HepG2 (cell line): ENCODE results near the gene CAPRIN2. TPM values are rescaled to one million over a fixed set of nuclear protein-coding genes. Genes with fewer than 3 reads are reported as not detected.

Experiments
- AKAP8 ChIP-seq: sonication (generic); formaldehyde crosslinking; IDR thresholded peaks from 2 replicates; pipeline ENCODE4 v1.5.1; 2020; ENCODE audit warnings: mild to moderate bottlenecking, missing genetic modification reagents
- ATRX ChIP-seq: sonication (generic); formaldehyde crosslinking; IDR thresholded peaks from 2 replicates; pipeline ENCODE4 v1.4.0; 2020; ENCODE audit warnings: missing genetic modification reagents, borderline replicate concordance
- FOXJ3 ChIP-seq: sonication (generic); formaldehyde crosslinking; IDR thresholded peaks from 2 replicates; pipeline ENCODE4 v1.4.0; 2020; ENCODE audit warnings: missing genetic modification reagents, mild to moderate bottlenecking, borderline replicate concordance
- HNRNPLL ChIP-seq: fragments of 200-400 bp; formaldehyde crosslinking; IDR thresholded peaks from 2 replicates; pipeline ENCODE4 v1.6.1; 2017; ENCODE audit warnings: mild to moderate bottlenecking, low read depth, low read length; ENCODE audit not compliant: poor library complexity, severe bottlenecking
- IKZF4 ChIP-seq: sonication (generic); formaldehyde crosslinking; IDR thresholded peaks from 2 replicates; pipeline ENCODE4 v1.5.1; 2020; ENCODE audit warnings: borderline replicate concordance, mild to moderate bottlenecking, low read depth, missing genetic modification reagents; ENCODE audit errors: not compliant biosample characterization
- IRF2 ChIP-seq: IDR thresholded peaks from 2 replicates; pipeline ENCODE4 v1.6.1; 2018; ENCODE audit warnings: missing genetic modification reagents, missing compliant biosample characterization
- KLF16 ChIP-seq, 2 experiments: sonication (generic) in 1 of 2; formaldehyde crosslinking in 1 of 2; IDR thresholded peaks; 2 replicates each; pipeline versions ENCODE4 v1.6.1 to v1.8.0; 2016 to 2023; ENCODE audit warnings: missing genetic modification reagents in 2 of 2, missing compliant biosample characterization in 1 of 2
- MIER3 ChIP-seq: IDR thresholded peaks from 2 replicates; pipeline ENCODE4 v1.6.1; 2016; ENCODE audit warnings: missing compliant biosample characterization, borderline replicate concordance
- SP5 ChIP-seq: IDR thresholded peaks from 2 replicates; pipeline ENCODE4 v1.6.1; 2016; ENCODE audit warnings: low read depth, borderline replicate concordance
- TCF7 ChIP-seq: sonication (generic); IDR thresholded peaks from 2 replicates; pipeline ENCODE4 v1.6.1; 2016; ENCODE audit warnings: antibody characterized with exemption, low read depth
- XBP1 ChIP-seq: sonication (generic); formaldehyde crosslinking; IDR thresholded peaks from 2 replicates; pipeline ENCODE4 v1.5.0; 2020; ENCODE audit warnings: missing genetic modification reagents
- ZNF235 ChIP-seq: sonication (generic); formaldehyde crosslinking; IDR thresholded peaks from 2 replicates; pipeline ENCODE4 v1.8.1; 2023; ENCODE audit warnings: mild to moderate bottlenecking, missing genetic modification reagents, borderline replicate concordance
- ZNF317 ChIP-seq: sonication (generic); formaldehyde crosslinking; IDR thresholded peaks from 2 replicates; pipeline ENCODE4 v1.5.0; 2020; ENCODE audit warnings: mild to moderate bottlenecking, missing genetic modification reagents
- ZNF570 ChIP-seq: sonication (generic); formaldehyde crosslinking; IDR thresholded peaks from 2 replicates; pipeline ENCODE4 v1.4.0; 2020; ENCODE audit warnings: mild to moderate bottlenecking, missing genetic modification reagents, borderline replicate concordance
- ZNF773 ChIP-seq: sonication (generic); formaldehyde crosslinking; IDR thresholded peaks from 2 replicates; pipeline ENCODE4 v1.4.0; 2020; ENCODE audit warnings: missing genetic modification reagents, borderline replicate concordance
- ZNF777 ChIP-seq: sonication (generic); formaldehyde crosslinking; IDR thresholded peaks from 2 replicates; pipeline ENCODE4 v1.4.0; 2020; ENCODE audit warnings: missing genetic modification reagents
- polyA plus RNA-seq, 8 experiments: library from polyadenylated mRNA; depleted of rRNA in 3 of 8; stranded (reverse) in 7 of 8; unstranded in 1 of 8; fragments of >200 nt; fragmentation: Illumina TruSeq in 4 of 8; extraction: Trizol in 4 of 8; gene quantifications; 2 replicates each; pipeline versions ENCODE4 v1.2.1 to v1.2.3, GENCODE V29; 2011 to 2016; ENCODE audit warnings: low read depth in 4 of 8, missing spikeins in 1 of 8, mixed read lengths in 1 of 8; ENCODE audit not compliant: insufficient read depth in 1 of 8
- total RNA-seq, 5 experiments: library from RNA; depleted of rRNA; stranded (reverse); fragments of >200 nt; fragmentation: Illumina TruSeq; extraction: Trizol; gene quantifications; 2 replicates each; pipeline ENCODE4 v1.2.3, GENCODE V29; 2016; ENCODE audit warnings: low read depth in 1 of 5
- TF ChIP-seq, protein P1 (sequence below): sonication (generic); formaldehyde crosslinking; IDR thresholded peaks from 2 replicates; pipeline ENCODE4 v1.4.0; 2020; ENCODE audit warnings: mild to moderate bottlenecking, missing genetic modification reagents
- TF ChIP-seq, protein P2 (sequence below): sonication (generic); formaldehyde crosslinking; IDR thresholded peaks from 2 replicates; pipeline ENCODE4 v1.4.0; 2020; ENCODE audit warnings: missing genetic modification reagents
- TF ChIP-seq, protein P3 (sequence below): IDR thresholded peaks from 2 replicates; pipeline ENCODE4 v1.4.0; 2020; ENCODE audit warnings: mild to moderate bottlenecking, missing genetic modification reagents
- TF ChIP-seq, protein P4 (sequence below), 2 experiments: IDR thresholded peaks; 2 replicates each; pipeline ENCODE4 v1.6.1; 2011 to 2012; ENCODE audit warnings: low read length in 2 of 2, borderline replicate concordance in 1 of 2, low read depth in 1 of 2, mild to moderate bottlenecking in 1 of 2, moderate library complexity in 1 of 2
- TF ChIP-seq, protein P5 (sequence below): sonication (generic); formaldehyde crosslinking; IDR thresholded peaks from 2 replicates; pipeline ENCODE4 v1.4.0; 2020; ENCODE audit warnings: mild to moderate bottlenecking, missing genetic modification reagents

CAPRIN2 gene
- total and polyA plus RNA-seq, 2 of the 13 experiments (the other 11 are each of a cell fraction or from before 2014, with no cell fraction given): 21.7 to 30.6 TPM

DNA sequence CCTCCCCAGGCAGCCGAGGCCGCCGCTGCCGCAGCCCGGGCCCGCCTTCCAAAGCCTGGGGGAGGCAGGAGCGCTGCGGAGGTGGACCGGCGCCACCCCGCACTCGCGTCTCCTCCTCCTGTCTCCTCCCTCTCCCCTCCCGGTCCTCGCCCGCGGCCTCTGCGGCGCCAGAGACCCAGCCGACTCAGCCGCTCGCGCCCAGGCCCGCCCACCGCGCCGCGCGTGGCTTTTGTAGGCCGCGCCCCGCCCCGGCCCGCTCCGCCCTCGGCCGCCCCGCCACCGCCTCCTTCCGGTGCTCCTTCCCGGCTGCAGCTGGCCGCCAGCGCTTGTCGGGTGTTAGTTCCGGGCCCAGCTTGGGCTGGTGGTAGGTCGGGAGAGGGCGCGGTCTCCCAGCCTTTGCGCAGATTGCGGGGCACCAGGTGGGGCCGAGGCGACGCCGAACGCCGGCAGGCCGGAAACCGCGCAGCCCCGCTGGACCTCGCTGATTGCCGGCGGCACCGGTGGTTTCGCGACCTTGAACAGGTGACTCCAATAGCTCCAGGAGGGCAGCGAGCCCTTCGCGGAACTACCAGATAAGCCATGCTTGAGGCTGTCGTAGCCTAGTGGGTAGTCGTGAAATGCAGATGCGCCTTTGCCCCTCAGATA lies at the start of gene CAPRIN2 (continued):
- TF ChIP-seq, protein P1, sequence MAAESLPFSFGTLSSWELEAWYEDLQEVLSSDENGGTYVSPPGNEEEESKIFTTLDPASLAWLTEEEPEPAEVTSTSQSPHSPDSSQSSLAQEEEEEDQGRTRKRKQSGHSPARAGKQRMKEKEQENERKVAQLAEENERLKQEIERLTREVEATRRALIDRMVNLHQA (CRISPR knock-in tag): no peak
- TF ChIP-seq, protein P2, sequence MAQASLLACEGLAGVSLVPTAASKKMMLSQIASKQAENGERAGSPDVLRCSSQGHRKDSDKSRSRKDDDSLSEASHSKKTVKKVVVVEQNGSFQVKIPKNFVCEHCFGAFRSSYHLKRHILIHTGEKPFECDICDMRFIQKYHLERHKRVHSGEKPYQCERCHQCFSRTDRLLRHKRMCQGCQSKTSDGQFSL (CRISPR knock-in tag): 0 out of 2 replicates have a peak, but pooled peaks have one; percentile 20
- no peak for TF ChIP-seq TCF7
- no peak; the same call in 1 of the 2 replicates for TF ChIP-seq IRF2 (CRISPR knock-in tag)
- TF ChIP-seq ZNF777 (CRISPR knock-in tag): no peak
- no peak for TF ChIP-seq XBP1 (CRISPR knock-in tag)
- TF ChIP-seq AKAP8 (CRISPR knock-in tag): no peak
- TF ChIP-seq, protein P3, sequence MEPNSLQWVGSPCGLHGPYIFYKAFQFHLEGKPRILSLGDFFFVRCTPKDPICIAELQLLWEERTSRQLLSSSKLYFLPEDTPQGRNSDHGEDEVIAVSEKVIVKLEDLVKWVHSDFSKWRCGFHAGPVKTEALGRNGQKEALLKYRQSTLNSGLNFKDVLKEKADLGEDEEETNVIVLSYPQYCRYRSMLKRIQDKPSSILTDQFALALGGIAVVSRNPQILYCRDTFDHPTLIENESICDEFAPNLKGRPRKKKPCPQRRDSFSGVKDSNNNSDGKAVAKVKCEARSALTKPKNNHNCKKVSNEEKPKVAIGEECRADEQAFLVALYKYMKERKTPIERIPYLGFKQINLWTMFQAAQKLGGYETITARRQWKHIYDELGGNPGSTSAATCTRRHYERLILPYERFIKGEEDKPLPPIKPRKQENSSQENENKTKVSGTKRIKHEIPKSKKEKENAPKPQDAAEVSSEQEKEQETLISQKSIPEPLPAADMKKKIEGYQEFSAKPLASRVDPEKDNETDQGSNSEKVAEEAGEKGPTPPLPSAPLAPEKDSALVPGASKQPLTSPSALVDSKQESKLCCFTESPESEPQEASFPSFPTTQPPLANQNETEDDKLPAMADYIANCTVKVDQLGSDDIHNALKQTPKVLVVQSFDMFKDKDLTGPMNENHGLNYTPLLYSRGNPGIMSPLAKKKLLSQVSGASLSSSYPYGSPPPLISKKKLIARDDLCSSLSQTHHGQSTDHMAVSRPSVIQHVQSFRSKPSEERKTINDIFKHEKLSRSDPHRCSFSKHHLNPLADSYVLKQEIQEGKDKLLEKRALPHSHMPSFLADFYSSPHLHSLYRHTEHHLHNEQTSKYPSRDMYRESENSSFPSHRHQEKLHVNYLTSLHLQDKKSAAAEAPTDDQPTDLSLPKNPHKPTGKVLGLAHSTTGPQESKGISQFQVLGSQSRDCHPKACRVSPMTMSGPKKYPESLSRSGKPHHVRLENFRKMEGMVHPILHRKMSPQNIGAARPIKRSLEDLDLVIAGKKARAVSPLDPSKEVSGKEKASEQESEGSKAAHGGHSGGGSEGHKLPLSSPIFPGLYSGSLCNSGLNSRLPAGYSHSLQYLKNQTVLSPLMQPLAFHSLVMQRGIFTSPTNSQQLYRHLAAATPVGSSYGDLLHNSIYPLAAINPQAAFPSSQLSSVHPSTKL (CRISPR knock-in tag): peak; percentile 89; the same call in 1 of the 2 replicates
- no peak for TF ChIP-seq ZNF317 (CRISPR knock-in tag)
- TF ChIP-seq HNRNPLL: peak; percentile 100
- peak in 1 of 2 experiments; percentile 46; a peak in 2 of 4 replicates for TF ChIP-seq KLF16 (CRISPR knock-in tag; IDR thresholded peaks at IDR 0.05)
- no peak for TF ChIP-seq ATRX (CRISPR knock-in tag)
- no peak; the same call in 1 of the 2 replicates for TF ChIP-seq FOXJ3 (CRISPR knock-in tag)
- TF ChIP-seq, protein P4, sequence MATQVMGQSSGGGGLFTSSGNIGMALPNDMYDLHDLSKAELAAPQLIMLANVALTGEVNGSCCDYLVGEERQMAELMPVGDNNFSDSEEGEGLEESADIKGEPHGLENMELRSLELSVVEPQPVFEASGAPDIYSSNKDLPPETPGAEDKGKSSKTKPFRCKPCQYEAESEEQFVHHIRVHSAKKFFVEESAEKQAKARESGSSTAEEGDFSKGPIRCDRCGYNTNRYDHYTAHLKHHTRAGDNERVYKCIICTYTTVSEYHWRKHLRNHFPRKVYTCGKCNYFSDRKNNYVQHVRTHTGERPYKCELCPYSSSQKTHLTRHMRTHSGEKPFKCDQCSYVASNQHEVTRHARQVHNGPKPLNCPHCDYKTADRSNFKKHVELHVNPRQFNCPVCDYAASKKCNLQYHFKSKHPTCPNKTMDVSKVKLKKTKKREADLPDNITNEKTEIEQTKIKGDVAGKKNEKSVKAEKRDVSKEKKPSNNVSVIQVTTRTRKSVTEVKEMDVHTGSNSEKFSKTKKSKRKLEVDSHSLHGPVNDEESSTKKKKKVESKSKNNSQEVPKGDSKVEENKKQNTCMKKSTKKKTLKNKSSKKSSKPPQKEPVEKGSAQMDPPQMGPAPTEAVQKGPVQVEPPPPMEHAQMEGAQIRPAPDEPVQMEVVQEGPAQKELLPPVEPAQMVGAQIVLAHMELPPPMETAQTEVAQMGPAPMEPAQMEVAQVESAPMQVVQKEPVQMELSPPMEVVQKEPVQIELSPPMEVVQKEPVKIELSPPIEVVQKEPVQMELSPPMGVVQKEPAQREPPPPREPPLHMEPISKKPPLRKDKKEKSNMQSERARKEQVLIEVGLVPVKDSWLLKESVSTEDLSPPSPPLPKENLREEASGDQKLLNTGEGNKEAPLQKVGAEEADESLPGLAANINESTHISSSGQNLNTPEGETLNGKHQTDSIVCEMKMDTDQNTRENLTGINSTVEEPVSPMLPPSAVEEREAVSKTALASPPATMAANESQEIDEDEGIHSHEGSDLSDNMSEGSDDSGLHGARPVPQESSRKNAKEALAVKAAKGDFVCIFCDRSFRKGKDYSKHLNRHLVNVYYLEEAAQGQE (IDR thresholded peaks at IDR 0.05; ENCODE audit: borderline replicate concordance in 1 of 2, low read depth in 1 of 2, low read length in 2 of 2): peak in 1 of 2 experiments; percentile 14; a peak in 1 of 4 replicates
- 0 out of 2 replicates have a peak, but pooled peaks have one; percentile 58 for TF ChIP-seq ZNF773 (CRISPR knock-in tag)
- TF ChIP-seq IKZF4 (CRISPR knock-in tag): no peak
- TF ChIP-seq, protein P5, sequence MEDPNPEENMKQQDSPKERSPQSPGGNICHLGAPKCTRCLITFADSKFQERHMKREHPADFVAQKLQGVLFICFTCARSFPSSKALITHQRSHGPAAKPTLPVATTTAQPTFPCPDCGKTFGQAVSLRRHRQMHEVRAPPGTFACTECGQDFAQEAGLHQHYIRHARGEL: no peak
- no peak for TF ChIP-seq ZNF235 (CRISPR knock-in tag)
- peak; percentile 85 for TF ChIP-seq SP5 (CRISPR knock-in tag)
- peak; percentile 51; the same call in 1 of the 2 replicates for TF ChIP-seq MIER3
- no peak for TF ChIP-seq ZNF570
